ENCODE measurements around the gene LAMA2. TPM values are rescaled to one million over a fixed set of nuclear protein-coding genes. Genes with fewer than 3 reads are reported as not detected.
A peak's percentile ranks its signal among the peaks of the same experiment; 100 is the strongest.

LAMA2 gene
- total RNA-seq, 1 donor from 2014 or later: 0.17 TPM

DNA sequence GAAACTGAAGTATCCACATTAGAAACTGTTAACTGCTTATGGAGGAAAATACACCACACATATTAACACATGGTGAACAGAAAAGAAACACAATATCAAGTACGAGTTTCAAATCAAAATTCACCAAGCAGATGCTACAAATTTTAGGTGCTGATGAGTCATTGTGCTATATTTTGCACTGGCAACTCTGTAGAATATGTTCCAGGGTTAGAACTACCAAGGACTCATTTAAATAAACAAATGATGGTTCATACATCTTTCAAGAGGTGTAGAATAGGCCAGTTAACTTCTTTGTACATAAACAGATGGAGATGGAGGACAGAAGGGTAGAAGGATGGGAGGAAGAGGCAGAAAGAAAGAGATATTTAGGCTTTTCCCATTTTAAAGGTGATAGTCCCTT is 642.1 kb downstream of the LAMA2 start:
- DNase-seq: no peak

GRCh38 chr6:129534926-129535325 is 652.0 kb downstream of the LAMA2 start:
- DNase-seq: no peak

GRCh38 chr6:129536271-129536670 is 653.3 kb downstream of the LAMA2 start:
- no peak for DNase-seq

DNA sequence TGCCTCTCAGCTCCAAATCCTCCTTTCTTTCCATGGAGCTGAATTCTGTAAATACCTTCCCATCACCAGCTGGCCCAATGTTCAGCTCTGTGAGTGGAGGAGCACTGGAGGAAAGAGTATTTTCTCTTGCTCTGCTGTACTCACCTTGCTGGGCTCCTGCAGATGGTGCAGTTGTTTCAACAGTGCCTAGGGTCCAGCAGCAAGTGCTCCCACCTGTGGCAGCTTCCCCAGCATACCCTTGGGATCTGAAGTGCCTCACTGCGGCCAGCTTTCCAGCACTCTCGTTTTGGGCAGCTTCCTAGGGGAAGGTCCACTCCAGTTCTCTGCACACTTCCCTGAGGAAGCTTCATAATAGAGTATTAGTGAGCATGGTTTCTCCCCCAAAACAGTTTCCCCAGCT is 656.1 kb downstream of the LAMA2 start:
- DNase-seq: no peak

GRCh38 chr6:129542705-129543104 is 659.8 kb downstream of the LAMA2 start:
- DNase-seq: no peak

GRCh38 chr6:129543981-129544380 is 661.0 kb downstream of the LAMA2 start:
- DNase-seq: peak; percentile 49

DNA sequence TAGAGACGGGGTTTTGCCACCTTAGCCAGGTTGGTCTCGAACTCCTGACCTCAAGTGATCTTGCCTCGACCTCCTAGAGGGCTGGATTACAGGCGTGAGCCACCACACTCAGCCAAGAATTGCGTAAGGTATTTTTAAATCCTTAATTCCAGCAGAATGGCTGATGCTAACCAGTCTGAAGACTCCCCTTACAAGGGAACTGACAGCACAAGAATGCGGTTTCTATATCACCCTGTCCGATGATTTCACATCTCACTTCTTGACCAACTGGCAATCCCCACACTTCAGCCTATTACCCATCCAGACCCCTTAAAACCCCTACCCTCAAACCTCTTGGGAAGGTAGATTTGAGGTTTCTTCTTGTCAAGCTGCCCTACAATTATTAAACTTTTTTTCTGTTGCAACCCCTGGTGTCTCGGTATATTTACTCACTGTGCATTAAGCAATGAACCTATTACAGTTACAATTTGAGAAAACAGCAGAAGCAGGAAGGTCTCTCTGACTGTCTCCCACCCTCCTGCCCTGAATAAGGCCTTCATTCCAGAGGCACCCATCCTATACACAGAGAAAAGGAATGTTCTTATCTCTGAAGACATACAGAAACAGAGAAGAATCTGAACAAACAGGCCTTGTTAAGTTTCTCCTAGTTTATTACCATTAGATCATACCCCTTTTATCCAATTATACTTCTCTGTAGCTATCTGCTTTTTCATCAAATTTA is 662.1 kb downstream of the LAMA2 start:
- DNase-seq: no peak

DNA sequence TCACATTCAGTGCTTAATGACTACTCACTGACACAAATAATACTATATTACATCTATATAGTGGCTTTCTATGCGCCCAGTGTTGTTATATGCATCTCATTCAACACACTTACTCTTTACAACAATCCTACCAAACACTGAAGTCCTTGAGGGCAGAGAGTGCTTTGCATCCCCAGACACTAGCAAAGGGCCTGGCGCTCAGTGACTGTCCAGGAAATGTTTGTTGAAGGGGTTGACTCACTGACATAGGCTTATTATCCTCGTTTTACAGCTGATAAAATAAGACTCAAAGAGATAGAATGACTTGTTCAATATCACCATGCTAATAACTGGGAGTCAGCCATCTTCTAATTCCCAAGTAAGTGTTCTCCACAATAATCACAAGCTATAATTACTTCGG is 663.8 kb downstream of the LAMA2 start:
- DNase-seq: peak; percentile 48

DNA sequence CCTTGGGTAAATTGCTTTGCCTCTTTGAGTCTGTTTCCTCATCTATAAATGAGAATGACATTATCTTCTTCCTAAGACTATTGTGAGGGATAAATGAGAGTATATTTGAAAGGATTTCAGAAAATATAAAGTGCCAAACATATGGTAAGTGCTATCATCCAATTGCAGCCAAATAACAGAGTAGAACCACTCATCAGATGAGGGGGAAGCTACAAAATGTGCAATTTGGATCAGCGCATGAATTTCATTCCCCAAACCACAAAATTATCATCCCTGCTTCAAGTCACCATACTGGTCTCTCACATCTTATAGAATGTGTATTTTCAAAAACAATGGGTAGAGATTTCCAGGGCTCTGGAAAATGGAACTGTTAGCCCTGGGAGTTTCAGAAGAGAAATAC is 668.5 kb downstream of the LAMA2 start:
- DNase-seq: no peak

DNA sequence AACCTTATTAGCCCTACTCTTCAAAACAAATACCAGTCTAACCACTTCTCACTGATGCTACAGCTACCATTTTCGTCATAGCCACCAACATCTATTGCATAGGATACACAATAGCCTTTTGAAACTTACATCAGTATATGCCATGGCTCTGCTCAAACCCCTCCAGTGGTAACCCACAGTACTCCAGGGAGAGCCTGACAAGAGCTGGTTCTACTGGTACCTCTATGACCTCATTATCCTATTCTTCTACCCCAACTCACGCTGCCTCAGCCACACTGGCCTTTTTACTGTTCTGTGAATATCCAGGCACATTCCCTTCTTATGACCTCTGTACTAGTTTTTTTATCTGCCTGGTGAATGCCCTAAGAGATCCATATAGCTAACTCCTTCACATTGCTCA is 669.5 kb downstream of the LAMA2 start:
- no peak for DNase-seq

DNA sequence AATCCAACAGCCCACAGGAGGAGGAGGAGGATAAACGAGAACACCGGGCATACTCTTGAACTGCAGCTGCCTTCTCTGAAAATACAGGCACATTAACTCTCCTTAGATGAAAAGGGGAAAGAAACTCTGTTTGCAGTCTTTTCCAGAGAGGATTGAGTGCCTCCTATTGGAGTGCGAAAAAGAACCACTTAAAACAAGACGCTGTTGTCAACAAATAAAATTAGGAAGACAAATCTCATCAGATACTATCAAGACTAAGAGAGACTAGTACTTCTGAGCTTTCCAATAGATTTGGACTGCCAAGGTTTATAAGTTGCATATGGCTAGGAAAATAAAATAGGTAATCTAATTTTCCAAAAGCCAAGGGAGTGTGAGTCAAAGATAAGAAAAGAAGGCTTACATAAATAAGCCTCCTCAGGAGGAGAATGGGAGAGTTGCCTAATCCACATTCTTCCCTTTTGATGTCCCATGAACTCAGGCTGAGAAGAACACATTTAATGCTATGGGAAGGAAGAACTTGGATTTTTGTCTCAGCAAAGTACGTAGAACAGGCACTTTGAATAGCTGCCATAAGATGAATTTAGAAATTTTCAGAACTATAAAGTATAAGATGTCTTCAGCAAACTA is 672.4 kb downstream of the LAMA2 start:
- DNase-seq: no peak

DNA sequence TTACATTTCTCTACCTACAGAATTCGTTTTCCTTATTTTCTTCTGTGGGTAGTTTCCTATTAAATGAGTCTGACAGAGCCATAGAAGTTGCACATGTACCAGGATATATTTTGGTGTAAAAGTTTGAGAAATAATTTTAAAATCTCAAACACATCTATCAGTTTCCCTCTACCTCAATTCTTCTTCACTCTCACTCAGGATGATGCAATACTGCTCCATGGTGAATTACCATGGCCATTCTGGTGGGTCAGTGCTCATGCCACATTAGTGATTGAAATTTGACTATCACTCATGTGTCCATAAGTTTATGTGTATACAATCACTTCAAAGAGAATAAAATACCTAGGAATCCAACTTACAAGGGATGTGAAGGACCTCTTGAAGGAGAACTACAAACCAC is 675.3 kb downstream of the LAMA2 start:
- no peak for DNase-seq

DNA sequence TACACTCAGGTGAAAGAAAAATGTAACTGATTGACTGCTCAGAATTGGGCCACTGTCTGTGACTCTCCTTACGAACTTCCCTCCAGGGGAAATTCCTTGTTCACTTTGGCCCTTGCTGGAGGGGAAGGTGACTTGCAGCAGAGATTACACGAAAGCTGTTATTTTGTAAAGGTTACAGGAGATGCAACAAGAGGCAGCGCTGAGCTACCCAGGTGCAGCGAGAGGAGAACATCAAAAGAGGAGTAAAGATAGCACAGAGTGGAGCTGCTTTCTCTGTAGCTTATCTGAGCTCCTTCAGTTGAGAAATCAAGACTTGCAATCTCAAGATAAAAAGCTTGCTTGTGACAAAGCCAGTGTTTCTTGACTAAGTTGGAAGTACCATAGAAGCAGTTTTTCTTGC is 682.4 kb downstream of the LAMA2 start:
- DNase-seq: no peak

- DNase-seq: no peak
Measured at GRCh38 chr6:129565811-129566210, 682.9 kb downstream of the LAMA2 start.
